ENCODE measurements around the gene TRIM2. TPM values are rescaled to one million over a fixed set of nuclear protein-coding genes. Genes with fewer than 3 reads are reported as not detected.

The TRIM2 gene
- total and polyA plus RNA-seq, 2 of the 8 experiments (the other 6 are each of a cell fraction or from before 2014, with no cell fraction given) = 34.0 to 59.8 TPM

DNA sequence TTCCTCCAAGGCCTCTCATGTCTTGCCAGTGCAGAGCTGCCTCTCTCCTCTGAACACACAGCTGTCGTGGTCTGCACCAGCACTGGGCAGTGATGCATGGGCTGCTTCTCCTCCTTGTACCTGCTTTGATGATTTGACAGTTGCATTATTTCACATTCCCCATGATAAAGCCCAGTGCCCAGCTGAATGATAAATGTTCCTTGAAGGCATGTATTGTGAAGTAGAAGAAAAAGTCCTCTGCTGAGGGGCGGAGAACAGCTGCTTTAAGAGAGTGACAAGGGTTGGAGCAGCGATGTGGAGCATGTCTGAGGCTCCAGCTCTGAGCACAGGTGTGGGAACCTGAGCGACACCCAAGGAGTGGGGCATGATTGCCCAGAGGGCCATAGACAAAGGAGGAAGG is 21.1 kb upstream of the TRIM2 start:
- Histone ChIP-seq H3K23ac (ENCODE audit: insufficient read length) (no peak overlapping the region), H3K36me3 (ENCODE audit: control insufficient read depth in 2 of 4, insufficient read depth in 4 of 4, low read length in 3 of 4) (no peaks in the 10 kb centered on the region), H4K8ac (ENCODE audit: extremely low read depth, insufficient read depth, low read length) (no peak overlapping the region), H3K23me2 (ENCODE audit: low read depth, low read length) (no peaks in the 10 kb centered on the region), H3K27me3 (replicated peaks in 1 of 4; ENCODE audit: control insufficient read depth in 3 of 4, extremely low read depth in 1 of 4, insufficient read depth in 3 of 4, low read length in 3 of 4) (no peaks in the 10 kb centered on the region), H2BK5ac (ENCODE audit: low read depth, low read length) (no peak overlapping the region), H3K4ac (replicated peaks; ENCODE audit: insufficient read length, low read depth, low read length) (no peak overlapping the region), H3K4me3 (ENCODE audit: extremely low read depth in 1 of 4, insufficient read depth in 2 of 4, low read depth in 3 of 4, low read length in 4 of 4) (no peak overlapping the region), H3K14ac (ENCODE audit: insufficient read length) (no peak overlapping the region), H2AK5ac (ENCODE audit: low read depth, low read length) (no peak overlapping the region), H3K9me3 (ENCODE audit: insufficient read depth in 2 of 2, low read depth in 1 of 2, low read length in 1 of 2) (no peaks in the 10 kb centered on the region), H2BK15ac (ENCODE audit: low read length) (no peak overlapping the region), H3K79me1 (ENCODE audit: low read depth, low read length) (no peaks in the 10 kb centered on the region), H2BK20ac (ENCODE audit: low read length) (no peak overlapping the region), H2AFZ (ENCODE audit: low read length) (no peak overlapping the region), H3K18ac (ENCODE audit: extremely low read depth, low read length) (no peak overlapping the region), H3K27ac (ENCODE audit: low read depth, low read length) (no peak overlapping the region), H3K79me2 (ENCODE audit: control insufficient read depth in 1 of 2, insufficient read depth in 2 of 2, low read length in 2 of 2) (no peaks in the 10 kb centered on the region), H2BK12ac (ENCODE audit: low read depth, low read length) (no peak overlapping the region), H3K4me2 (ENCODE audit: insufficient read depth in 1 of 2, low read depth in 2 of 2, low read length in 2 of 2) (no peak overlapping the region), H4K5ac (ENCODE audit: insufficient read length, low read depth, low read length) (no peak overlapping the region), H4K20me1 (replicated peaks in 1 of 2; ENCODE audit: control insufficient read depth in 1 of 2, insufficient read depth in 2 of 2, low read length in 2 of 2) (no peaks in the 10 kb centered on the region), H4K91ac (replicated peaks; ENCODE audit: insufficient read length, low read length) (no peak overlapping the region), H2BK120ac (replicated peaks; ENCODE audit: low read depth, low read length) (no peak overlapping the region), H3K9ac (replicated peaks in 1 of 4; ENCODE audit: extremely low read depth in 1 of 4, low read depth in 3 of 4, low read length in 3 of 4) (no peak overlapping the region), H3K4me1 (replicated peaks in 1 of 4; ENCODE audit: control insufficient read depth in 3 of 4, insufficient read depth in 4 of 4, low read length in 3 of 4) (peaks cover 0 to 8% (median 1%) of the 10 kb centered on the region in 4 experiments; a peak in 2 of 7 replicates), H3K56ac (replicated peaks; ENCODE audit: insufficient read length, low read depth, low read length) (no peak overlapping the region)
- FAIRE-seq (no peak), DNase-seq (ENCODE audit: low read depth in 1 of 2, low spot score in 2 of 2) (no peak)
- WGBS, 2 experiments (ENCODE audit: extremely low coverage in 1 of 2, insufficient coverage in 1 of 2, insufficient read length in 1 of 2, insufficient replicate concordance in 2 of 2, low coverage in 1 of 2, low lambda C conversion rate in 2 of 2, missing lambda C conversion rate in 1 of 2) = 97% methylated on average over 4 of the region's 4 CpGs; no CpG with 5 or more reads in 1 of the 2 experiments
- ChIA-PET POLR2A (ENCODE audit: partially characterized antibody) (interaction anchor here (0.6 kb wide), 1 partner anchor 882 kb away, joined by 3 read pairs; no protein-coding TSS in a partner anchor), CTCF (ENCODE audit: partially characterized antibody) (interaction anchor here (0.7 to 1.7 kb wide), 2 partner anchors 40 to 467 kb away, joined by 3 to 5 read pairs; no protein-coding TSS in a partner anchor)
- TF ChIP-seq EP300 (IDR thresholded peaks at IDR 0.05; ENCODE audit: borderline replicate concordance in 1 of 2, low read depth in 2 of 2, low read length in 2 of 2) (no peak), ATF3 (IDR thresholded peaks at IDR 0.05; ENCODE audit: insufficient read depth, low read depth, low read length) (no peak), NANOG (IDR thresholded peaks at IDR 0.05; ENCODE audit: insufficient read depth, low read depth, low read length, poor library complexity, severe bottlenecking) (no peak), MAX (IDR thresholded peaks at IDR 0.05) (no peak), RNF2 (IDR thresholded peaks at IDR 0.05; ENCODE audit: borderline replicate concordance, low read depth, low read length, missing control alignments, poor library complexity, severe bottlenecking) (no peak), SP4 (IDR thresholded peaks at IDR 0.05; ENCODE audit: low read length) (no peak), TAF7 (optimal IDR thresholded peaks at IDR 0.05; ENCODE audit: borderline replicate concordance, low read depth, low read length) (no peak), SIRT6 (IDR thresholded peaks at IDR 0.05; ENCODE audit: low read length) (no peak), KDM4A (IDR thresholded peaks at IDR 0.05; ENCODE audit: low read depth, low read length, severe bottlenecking) (no peak), RXRA (IDR thresholded peaks at IDR 0.05; ENCODE audit: insufficient read depth, low read depth, low read length) (no peak), CHD1 (IDR thresholded peaks at IDR 0.05; ENCODE audit: low read depth, low read length) (no peak), SRF (IDR thresholded peaks at IDR 0.05; ENCODE audit: low read depth, low read length) (no peak), CHD2 (IDR thresholded peaks at IDR 0.05; ENCODE audit: low read length) (no peak)
